Right lobe of liver (tissue), 4 donors: ENCODE results near the gene CNTNAP3B.
"Not testable (repeated sequence)": the region's sequence is repeated elsewhere in the genome, so short reads cannot be mapped to it uniquely, and the experiment has no call there.

Source experiments
- POLR2A ChIP-seq: fragments of 450-650 bp; IDR thresholded peaks from one replicate; pipeline ENCODE4 v1.6.1; 2017; ENCODE audit warnings: antibody characterized with exemption, mild to moderate bottlenecking
- TF ChIP-seq, protein P1 (sequence below), 4 donors: fragments of 200-600 bp in 3 of 4; fragments of 450-650 bp in 1 of 4; IDR thresholded peaks; one replicate each; pipeline versions ENCODE4 v1.5.1 to v1.8.0; 2016 to 2022; ENCODE audit warnings: antibody characterized with exemption in 4 of 4, mild to moderate bottlenecking in 2 of 4
- donor health status: DM: no; HTN: no; CAD: no.
- donor health status: DM: no; HTN: no; CAD: no.
- donor health status: DM: no; HTN: yes; CAD: no.

GRCh38 chr9:41855422-41855821, 273.8 kb downstream of the CNTNAP3B start:
- TF ChIP-seq, protein P1, sequence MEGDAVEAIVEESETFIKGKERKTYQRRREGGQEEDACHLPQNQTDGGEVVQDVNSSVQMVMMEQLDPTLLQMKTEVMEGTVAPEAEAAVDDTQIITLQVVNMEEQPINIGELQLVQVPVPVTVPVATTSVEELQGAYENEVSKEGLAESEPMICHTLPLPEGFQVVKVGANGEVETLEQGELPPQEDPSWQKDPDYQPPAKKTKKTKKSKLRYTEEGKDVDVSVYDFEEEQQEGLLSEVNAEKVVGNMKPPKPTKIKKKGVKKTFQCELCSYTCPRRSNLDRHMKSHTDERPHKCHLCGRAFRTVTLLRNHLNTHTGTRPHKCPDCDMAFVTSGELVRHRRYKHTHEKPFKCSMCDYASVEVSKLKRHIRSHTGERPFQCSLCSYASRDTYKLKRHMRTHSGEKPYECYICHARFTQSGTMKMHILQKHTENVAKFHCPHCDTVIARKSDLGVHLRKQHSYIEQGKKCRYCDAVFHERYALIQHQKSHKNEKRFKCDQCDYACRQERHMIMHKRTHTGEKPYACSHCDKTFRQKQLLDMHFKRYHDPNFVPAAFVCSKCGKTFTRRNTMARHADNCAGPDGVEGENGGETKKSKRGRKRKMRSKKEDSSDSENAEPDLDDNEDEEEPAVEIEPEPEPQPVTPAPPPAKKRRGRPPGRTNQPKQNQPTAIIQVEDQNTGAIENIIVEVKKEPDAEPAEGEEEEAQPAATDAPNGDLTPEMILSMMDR (IDR thresholded peaks at IDR 0.05): not testable (repeated sequence)
- TF ChIP-seq POLR2A: not testable (repeated sequence)
